ENCODE data around the gene SAMD1.
"Not testable (repeated sequence)": the region's sequence is repeated elsewhere in the genome, so short reads cannot be mapped to it uniquely, and the experiment has no call there.

SAMD1 gene

DNA sequence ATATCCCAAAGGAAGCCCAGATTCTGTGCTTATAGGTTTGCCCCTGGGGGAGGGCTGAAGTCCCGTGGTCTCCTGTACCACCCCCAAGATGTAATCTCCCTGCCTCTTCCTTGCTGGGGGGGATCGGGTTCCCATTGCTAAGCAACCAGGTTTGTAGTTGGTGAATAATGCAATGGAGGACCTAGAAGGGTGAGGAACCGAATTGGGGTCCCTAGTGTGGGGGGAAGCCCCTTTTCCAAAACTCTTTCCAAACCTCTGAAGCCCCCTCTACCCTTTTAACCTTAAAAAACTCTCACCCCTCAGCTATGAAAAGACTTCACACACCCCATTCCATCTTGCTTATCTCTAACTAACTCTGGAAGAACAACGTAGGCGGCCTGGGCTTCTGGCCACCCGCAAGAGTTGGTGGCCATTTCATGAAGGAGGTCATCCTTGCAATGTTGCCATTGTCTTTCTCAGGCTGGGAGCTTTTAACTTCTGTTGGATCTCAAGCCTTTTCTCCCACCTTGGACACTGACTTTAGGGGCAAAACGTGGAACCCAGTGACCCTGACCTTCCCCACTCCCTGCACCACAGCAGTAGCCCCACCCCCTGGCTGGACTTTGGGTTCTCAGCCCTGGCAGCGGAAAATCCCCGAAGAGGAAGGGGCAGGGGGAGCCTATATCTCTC lies 29.3 kb downstream of the SAMD1 start:
- DNase-seq (ENCODE audit: low spot score), result no peak

DNA sequence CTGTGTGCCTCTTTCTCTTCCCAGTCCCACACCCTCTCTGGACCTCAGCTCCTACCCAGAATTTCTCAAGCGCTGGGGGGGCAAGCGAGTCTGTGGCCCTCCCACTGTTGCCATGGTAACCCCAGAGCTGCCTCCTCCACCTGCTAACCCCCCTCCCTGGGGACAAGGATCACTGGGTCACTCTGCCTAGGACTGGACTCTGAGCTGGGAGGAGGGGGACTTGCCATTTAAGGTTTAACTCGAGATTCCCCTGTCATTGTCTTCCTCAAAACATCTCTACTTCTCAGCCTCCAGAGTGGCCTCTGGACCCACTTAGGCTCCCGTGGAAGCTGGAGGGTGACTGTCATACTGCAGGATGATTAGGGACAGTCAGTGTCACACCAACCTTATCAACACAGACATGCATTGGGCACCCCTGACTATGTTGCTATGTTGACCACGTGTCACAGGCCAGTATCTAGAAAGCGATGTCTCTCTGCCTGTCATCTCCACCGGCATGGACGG lies 30.8 kb downstream of the SAMD1 start:
- DNase-seq (ENCODE audit: low spot score), result no peak

DNA sequence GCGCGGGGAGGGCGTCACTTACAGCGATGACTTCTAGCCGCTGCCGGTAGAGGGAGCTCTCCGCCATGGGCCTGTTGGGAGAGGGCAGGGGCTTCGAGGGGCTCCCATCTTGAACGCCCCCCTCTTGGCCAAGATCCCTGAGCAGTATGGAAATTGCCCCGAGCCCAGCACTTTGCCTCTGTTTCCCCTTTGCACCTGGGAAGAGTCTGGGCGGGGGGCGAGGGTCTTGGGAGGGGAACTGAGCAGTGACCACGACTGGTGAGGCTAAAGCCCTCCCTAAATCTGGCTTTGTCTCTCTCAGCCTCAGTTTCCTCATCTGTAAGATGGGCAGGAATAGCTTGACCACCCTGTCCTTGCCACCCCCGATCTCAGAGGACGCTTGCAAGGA lies 31.5 kb downstream of the SAMD1 start:
- DNase-seq (ENCODE audit: low spot score), result no peak

DNA sequence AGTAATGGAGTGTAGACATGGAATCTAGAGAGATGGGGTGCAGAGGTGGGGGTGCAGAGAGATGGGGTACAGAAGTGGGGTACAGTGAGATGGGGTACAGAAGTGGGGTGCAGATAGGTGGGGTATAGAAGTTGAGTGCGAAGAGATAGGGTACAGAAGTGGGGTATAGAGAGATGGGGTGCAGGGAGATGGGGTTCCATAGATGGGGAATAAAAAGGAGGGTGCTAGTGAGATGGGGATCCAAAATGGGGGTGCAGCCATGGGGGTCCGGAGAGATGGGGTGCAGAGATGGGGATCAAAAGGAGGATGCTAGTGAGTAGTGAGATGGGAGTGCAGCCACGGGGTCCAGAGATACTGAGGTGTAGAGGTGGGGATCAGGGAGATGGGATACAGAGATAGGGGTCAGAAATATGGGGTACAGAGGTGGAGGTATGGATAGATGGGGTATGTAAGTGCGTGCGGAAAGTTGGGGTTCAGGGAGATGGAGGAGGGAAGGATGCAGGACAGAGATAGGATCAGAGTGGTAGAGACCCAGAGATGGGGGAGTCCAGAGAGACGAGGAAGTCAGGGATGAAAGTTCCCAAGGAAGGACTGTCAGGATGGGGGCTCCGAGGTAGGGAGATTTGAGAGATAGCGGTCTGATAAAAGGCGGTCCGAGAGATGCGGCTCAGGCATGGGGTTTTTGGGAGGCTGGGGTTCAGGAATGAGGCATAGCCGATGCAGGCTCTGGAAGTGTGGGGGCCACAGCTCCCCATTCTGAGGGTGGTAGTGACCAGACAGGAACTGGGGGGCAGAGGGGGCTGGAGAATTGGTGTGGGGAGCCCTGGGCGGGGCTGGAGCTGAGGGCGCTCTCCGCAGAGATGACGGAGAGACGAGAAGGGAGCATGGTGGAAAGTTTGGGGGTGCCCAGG lies 32.1 kb downstream of the SAMD1 start:
- no peak for DNase-seq (ENCODE audit: low spot score)

DNA sequence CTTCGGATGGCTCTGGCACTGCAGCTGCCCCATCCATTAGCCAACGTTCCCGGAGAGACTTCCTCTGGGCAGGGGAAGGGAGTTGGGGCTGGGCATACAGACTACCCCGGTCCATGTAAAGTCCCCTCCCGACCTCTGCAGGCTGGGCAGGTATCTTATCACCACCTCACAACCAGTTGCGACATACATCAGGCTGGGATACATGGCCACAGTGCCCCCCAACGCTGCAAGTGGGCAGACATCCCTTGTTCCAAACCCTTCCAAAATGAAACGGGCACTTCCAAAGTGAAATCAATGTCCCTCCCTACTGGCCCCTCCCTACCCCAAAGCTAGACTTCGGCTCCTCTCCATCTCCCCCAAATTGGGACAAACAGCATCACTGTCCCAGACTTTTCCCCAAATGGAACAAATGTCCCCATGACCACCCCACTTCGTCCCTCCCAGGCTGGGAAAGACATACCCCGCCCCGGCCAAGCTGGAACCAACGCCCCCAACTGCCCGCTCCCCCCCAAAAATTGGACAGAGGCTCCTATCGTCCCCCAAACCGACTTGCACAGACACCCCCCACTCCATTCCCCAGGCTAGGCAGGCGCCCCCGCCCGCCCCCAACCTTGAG lies 33.7 kb downstream of the SAMD1 start:
- DNase-seq (ENCODE audit: low spot score), result no peak

DNA sequence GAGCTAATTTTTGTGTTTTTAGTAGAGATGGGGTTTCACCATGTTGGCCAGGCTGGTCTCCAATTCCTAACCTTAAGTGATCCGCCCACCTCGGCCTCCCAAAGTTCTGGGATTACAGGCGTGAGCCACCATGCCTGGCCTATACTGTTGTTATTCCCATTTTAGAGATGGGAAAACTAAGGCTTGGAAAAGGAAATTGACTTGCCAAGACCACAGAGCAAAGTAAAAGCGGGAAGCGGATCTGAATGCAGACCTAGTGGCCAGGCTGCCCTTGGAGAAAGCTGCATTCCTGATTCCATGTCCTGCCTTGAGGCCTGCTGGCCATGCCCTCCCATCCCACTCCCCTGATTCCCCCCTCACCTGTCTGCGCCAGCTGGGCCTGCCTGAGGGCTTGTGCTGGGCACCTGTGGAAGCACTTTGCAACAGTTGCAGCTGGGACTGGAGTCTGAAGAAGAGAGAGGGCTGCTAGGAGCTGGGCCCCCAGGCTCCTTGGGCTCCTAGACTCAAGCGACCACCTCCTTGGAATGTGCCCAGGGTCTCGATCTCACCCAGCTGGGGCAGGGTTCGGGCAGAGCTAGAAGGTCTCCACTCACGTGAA lies 34.4 kb downstream of the SAMD1 start:
- no peak for DNase-seq (ENCODE audit: low spot score)

DNA sequence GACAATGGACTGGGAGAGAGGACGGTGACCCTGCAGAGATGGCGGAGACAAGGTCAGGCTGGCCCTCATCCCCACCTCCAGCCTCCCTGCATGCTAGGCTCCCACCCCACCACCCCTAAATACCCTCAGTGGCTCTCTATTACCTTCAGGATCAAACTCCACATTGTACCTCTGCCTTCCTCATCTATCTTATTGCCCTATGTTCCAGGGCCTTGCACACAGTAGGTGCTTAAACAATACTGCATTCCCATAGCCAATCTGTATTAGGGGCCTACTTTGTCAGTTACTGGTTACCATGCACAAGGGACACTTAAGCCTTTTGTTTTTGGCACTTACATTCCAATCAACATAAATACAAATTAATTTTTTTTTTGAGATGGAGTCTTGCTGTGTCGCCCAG lies 35.2 kb downstream of the SAMD1 start:
- no peak for DNase-seq (ENCODE audit: low spot score)

DNA sequence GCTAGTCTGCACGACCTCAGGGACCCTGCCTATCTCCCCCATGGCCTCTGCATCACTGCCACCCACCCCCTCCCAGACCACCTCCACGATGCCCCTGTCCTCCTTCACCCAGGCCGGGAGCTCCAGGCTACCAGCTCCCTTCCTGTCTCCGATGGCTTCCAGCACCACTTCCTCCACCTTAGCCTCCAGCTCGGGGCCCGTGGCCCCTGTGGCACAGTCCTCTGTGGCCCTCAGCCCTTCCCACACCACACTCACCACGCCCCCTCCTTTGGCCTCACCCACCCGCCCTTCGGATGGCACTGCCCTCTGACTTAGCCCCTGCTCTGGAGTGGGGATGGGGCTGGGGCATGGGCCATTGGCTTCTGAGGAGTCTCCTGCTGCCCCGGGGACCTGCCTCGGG lies 35.8 kb downstream of the SAMD1 start:
- no peak for DNase-seq (ENCODE audit: low spot score)

DNA sequence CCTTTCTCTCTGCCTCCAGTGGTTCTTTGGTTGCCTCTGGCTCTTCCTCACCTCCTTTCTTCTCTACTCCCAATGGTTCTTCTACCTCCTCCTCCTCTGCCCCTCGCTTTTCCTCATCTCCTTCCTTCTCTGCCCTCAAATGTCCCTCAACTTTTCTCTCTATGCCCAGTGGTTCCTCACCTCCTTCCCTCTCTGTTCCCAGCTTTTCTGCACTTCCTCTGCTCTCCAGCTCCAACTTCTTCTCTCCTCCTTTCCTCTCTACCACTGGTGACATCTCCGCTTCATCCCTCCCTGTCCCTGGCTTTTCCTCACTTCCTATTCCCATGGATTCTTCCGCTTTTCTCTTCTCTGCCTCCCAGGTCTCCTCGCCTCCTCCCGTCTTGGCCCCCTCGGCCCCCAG lies 36.5 kb downstream of the SAMD1 start:
- no peak for DNase-seq (ENCODE audit: low spot score)

DNA sequence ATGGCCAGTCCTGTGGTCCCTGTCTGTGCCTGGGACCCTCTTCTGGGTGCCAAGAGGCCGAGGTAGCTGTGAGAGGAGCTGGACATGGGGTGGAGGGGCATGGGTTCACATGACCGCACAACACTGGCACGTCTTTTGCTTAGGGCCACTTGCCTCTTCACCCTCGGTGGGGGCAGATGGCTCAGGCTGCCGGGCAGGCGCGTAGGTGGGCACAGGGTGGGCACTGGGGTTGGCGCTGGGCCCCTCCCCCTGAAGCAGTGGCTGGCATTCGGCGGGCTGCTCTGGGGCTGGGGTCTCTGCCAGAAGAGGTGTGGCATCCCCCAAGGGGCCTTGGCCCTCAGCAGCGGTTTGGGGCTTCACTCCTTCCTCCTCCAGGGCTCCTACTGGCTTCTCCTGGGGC lies 37.1 kb downstream of the SAMD1 start:
- DNase-seq (ENCODE audit: low spot score), result no peak

DNA sequence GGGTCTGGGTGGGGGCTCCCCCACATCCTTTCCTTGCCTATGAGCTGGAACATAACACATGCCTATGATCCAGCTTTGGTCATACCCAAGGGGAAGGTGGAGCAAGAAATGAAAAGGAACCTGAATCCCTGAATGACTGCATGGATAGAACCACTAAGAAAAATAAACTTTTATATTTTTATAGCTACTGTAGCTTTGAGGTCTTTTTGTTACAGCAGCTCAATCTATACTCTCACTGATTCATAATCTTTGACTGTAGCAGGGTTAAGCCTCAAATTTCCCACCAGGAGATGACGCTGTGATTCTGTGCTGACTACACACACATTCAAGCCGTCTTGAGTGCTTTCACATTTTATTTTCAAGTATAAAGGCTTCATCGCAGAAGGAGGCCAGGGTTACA lies 37.5 kb downstream of the SAMD1 start:
- DNase-seq (ENCODE audit: low spot score), result no peak

DNA sequence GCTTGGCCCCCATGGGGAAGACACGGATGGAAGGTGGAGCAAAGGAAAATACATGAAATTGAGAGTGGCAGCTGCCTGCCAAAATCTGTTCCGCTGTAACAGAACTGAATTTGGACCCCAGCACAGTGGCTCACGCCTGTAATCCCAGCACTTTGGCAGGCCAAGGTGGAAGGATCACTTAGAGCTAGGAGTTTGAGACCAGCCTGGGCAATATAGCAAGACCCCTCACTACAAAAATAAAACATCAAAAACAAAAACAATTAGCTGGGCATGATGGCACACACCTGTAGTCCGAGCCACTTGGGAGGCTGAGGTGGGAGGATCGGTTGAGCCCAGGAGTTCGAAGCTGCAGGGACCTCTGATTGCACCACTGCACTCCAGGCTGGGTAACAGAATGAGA lies 38.1 kb downstream of the SAMD1 start:
- no peak for DNase-seq (ENCODE audit: low spot score)

DNA sequence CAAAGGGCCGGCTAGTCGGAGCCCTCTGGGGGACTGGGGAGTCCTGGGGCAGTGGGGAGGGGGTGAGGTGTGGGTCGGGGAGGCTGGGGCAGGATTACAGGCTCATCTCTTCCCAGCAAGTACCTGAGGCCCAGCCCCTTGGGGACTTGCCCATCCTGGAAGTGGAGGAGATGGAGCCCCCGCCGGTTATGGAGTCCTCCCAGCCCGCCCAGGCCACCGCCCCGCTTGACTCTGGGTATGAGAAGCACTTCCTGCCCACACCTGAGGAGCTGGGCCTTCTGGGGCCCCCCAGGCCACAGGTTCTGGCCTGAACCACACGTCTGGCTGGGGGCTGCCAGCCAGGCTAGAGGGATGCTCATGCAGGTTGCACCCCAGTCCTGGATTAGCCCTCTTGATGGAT lies 38.6 kb downstream of the SAMD1 start:
- DNase-seq (ENCODE audit: low spot score), result no peak

DNA sequence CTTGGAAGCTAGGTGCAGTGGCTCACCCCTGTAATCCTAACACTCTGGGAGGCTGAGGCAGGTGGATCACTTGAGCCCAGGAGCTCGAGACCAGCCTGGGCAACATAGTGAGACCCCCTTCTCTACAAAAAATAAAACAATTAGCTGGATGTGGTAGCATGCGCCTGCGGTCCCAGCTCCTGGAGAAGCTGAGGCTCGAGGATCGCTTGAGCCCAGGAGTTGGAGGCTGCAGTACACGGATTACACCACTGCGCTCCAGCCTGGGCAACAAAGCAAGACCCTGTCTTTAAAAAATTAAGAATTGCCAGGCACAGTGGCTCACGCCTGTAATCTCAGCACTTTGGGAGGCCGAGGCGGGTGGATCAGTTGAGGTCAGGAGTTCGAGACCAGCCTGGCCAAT lies 39.6 kb downstream of the SAMD1 start:
- DNase-seq (ENCODE audit: low spot score), result not testable (repeated sequence)

DNA sequence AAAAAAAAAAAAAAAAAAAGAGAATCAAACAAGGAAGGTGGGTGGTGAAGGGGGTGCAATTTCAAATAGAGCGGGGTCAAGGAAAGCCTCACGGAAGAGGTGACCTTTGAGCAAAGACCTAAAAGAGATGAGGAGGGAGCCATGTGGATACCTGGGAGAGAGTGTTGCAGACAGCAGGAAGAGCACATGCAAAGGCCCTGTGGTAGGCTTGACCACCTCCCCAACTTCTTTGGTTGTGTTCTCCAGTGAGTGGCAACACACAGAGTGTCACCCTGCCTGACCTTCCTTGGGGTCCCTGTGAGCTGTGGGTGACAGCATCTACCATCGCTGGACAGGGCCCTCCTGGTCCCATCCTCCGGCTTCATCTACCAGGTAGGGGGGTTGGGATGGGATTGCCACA lies 40.0 kb downstream of the SAMD1 start:
- no peak for DNase-seq (ENCODE audit: low spot score)

DNA sequence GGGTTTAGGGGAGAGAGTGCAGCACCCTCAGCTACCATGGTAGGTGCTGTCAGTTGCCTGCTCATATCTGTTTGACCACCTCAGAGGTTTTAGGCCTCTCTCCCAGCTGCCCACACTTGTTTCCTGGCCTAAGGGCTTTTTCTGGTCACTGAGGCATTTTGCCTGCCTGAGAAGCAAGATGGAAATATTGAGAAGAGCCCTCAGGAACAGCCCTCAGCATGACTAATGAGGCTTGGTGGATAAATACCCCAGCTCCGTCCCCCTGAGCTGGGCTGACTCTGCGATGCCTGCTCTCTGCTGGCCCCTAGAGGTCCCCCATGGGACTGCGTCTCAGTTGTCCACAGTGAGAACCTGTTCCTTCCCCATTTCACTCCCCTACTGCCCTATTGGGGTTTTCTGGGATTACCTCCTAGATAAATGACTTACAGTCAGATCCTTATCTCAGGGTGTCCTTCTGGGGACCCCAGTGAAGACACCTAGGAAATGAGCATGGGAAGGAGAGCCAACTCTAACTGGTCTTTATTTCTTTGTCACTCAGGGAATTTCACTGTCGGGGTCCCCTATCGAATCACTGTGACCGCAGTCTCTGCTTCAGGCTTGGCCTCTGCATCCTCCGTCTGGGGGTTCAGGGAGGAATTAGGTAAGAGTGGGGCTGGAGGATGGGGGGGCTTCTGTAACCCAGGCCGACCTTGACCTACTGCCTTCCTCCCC lies 42.0 kb downstream of the SAMD1 start:
- DNase-seq (ENCODE audit: low spot score), result peak; percentile 71

DNA sequence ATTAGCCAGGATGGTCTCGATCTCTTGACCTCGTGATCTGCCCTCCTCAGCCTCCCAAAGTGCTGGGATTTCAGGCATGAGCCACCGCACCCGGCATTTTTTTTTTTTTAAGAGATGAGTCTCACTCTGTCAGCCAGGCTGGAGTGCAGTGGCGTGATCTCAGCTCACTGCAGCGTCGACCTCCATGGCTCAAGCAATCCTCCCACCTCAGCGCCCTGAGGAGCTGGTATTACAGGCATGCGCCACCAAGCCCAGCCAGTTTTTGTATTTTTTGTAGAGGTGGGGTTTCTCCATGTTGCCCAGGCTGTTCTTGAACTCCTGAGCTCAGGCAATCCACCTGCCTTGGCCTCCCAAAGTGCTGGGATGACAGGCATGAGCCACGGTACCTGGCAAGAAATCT lies 42.7 kb downstream of the SAMD1 start:
- DNase-seq (ENCODE audit: low spot score), result not testable (repeated sequence)

DNA sequence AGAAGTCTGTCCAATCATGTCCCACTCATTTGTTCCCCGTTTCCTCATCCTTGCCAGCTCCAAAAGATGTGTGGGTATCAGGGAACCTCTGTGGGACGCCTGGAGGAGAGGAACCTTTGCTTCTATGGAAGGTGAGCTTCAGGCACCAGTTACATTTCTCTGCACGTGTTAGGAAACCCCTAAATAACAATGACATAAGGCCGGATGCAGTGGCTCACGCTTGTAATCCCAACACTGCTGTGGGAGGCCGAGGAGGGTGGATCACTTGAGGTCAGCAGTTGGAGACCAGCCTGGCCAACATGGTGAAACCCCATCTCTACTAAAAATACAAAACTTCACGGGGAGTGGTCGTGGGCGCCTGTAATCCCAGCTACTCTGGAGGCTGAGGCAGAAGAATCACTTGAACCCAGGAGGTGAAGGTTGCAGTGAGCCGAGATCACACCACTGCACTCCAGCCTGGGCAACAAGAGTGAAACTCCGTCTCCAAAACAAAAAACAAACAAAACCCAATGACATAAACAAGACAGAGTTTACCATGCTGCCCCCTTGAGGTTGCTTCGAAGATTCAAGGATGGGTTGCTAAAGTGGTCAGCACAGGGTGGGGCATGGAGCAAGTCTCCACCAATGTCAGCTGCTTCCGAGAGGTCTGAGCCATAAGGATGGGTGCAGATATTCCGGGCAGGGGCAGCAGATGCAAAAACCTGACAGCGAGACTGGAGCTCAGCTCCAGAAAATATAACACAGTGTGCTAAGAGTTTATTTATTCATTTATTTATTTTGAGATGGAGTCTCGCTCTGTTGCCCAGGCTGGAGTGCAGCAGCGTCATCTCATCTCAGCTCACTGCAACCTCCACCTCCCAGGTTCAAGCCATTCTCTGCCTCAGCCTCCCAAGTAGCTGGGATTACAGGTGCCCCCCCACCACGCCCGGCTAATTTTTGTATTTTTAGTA lies 47.6 kb downstream of the SAMD1 start:
- DNase-seq (ENCODE audit: low spot score), result peak; percentile 63

DNA sequence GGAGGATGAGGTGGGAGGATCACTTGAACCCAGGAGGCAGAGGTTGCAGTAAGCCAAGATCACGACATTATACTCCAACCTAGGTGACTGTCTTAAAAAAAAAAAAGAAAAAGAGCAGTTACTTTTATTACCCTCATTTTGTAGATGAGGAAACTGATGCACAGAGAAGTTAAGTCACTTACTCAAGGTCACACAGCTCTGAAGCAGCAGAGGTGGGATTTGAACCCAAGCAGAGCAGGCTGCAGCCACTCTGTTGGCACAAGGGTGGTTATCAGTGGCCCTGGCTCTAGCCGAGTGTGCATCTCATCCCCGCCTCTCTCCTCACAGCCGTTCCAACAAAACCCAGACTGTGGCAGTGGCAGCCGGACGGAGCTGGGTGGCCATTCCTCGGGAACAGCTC lies 51.4 kb downstream of the SAMD1 start:
- no peak for DNase-seq (ENCODE audit: low spot score)

Measured in HuH-7 (cell line).